Thyroid gland (tissue), 4 donors: ENCODE data around the gene WWC2.

Experiments used
- POLR2A ChIP-seq, 2 donors: fragments of 450-650 bp; IDR thresholded peaks; one replicate each; pipeline ENCODE4 v1.6.1; 2017; ENCODE audit warnings: antibody characterized with exemption in 2 of 2, mild to moderate bottlenecking in 2 of 2, moderate library complexity in 1 of 2
- TF ChIP-seq, protein P1 (sequence below), 6 experiments: fragments of 200-600 bp in 3 of 6; fragments of 450-650 bp in 3 of 6; sonication (generic) in 3 of 6; IDR thresholded peaks; one replicate each; pipeline ENCODE4 v1.5.1; 2016 to 2019; ENCODE audit warnings: antibody characterized with exemption in 6 of 6, mild to moderate bottlenecking in 2 of 6, inconsistent platforms in 1 of 6, moderate library complexity in 1 of 6

GRCh38 chr4:183130328-183131155 lies 31.5 kb downstream of the WWC2 start:
- TF ChIP-seq, protein P1, sequence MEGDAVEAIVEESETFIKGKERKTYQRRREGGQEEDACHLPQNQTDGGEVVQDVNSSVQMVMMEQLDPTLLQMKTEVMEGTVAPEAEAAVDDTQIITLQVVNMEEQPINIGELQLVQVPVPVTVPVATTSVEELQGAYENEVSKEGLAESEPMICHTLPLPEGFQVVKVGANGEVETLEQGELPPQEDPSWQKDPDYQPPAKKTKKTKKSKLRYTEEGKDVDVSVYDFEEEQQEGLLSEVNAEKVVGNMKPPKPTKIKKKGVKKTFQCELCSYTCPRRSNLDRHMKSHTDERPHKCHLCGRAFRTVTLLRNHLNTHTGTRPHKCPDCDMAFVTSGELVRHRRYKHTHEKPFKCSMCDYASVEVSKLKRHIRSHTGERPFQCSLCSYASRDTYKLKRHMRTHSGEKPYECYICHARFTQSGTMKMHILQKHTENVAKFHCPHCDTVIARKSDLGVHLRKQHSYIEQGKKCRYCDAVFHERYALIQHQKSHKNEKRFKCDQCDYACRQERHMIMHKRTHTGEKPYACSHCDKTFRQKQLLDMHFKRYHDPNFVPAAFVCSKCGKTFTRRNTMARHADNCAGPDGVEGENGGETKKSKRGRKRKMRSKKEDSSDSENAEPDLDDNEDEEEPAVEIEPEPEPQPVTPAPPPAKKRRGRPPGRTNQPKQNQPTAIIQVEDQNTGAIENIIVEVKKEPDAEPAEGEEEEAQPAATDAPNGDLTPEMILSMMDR (IDR thresholded peaks at IDR 0.05), result no peak
- no peak for TF ChIP-seq POLR2A (IDR thresholded peaks at IDR 0.05)
